ENCODE measurements around the gene TMCO1.

GRCh38 chr1:165717918-165718515, 50.7 kb downstream of the TMCO1 start:
- no peak for TF ChIP-seq IRF1 (CRISPR knock-in tag; IDR thresholded peaks at IDR 0.05; ENCODE audit: low read depth)
- no peak for TF ChIP-seq KLF13 (CRISPR knock-in tag; IDR thresholded peaks at IDR 0.05)
- TF ChIP-seq MXI1 (IDR thresholded peaks at IDR 0.05; ENCODE audit: borderline replicate concordance, low read depth, low read length), result no peak

All from HepG2 (cell line).